Heart left ventricle (tissue), 16 donors: ENCODE results near the gene PTPN3. TPM values are rescaled to one million over a fixed set of nuclear protein-coding genes. Genes with fewer than 3 reads are reported as not detected.

Source experiments
- ATAC-seq, 4 donors: fragments of 200-7000 bp; cut with Tn5 transposase; one replicate each; pipeline ENCODE4 v1.9.1; 2020 to 2022; ENCODE audit warnings: moderate library complexity in 4 of 4, mild to moderate bottlenecking in 3 of 4, moderate number of reproducible peaks in 1 of 4
- DNase-seq, 5 donors: peaks; one replicate each; pipeline ENCODE4 v3.0.0-alpha.2; 2020
- H3K27ac ChIP-seq, 12 donors: fragments of 200-600 bp; sonication (generic) in 4 of 12; one replicate each; pipeline versions ENCODE4 v1.5.0 to v1.8.0; 2016 to 2022; ENCODE audit warnings: mild to moderate bottlenecking in 2 of 12
- H3K27me3 ChIP-seq, 9 donors: fragments of 200-600 bp; sonication (generic) in 2 of 9; one replicate each; pipeline versions ENCODE4 v1.5.1 to v1.8.0; 2016 to 2022; ENCODE audit warnings: mild to moderate bottlenecking in 3 of 9
- H3K36me3 ChIP-seq, 9 donors: fragments of 200-600 bp; sonication (generic) in 2 of 9; one replicate each; pipeline versions ENCODE4 v1.5.0 to v1.8.0; 2018 to 2022; ENCODE audit warnings: mild to moderate bottlenecking in 2 of 9
- H3K4me1 ChIP-seq, 12 donors: fragments of 200-600 bp; sonication (generic) in 4 of 12; one replicate each; pipeline versions ENCODE4 v1.5.0 to v1.8.0; 2016 to 2022; ENCODE audit warnings: mild to moderate bottlenecking in 3 of 12
- H3K4me3 ChIP-seq, 12 donors: fragments of 200-600 bp; sonication (generic) in 4 of 12; one replicate each; pipeline versions ENCODE4 v1.5.0 to v1.8.0; 2017 to 2022; ENCODE audit warnings: mild to moderate bottlenecking in 9 of 12, moderate library complexity in 4 of 12
- H3K9me3 ChIP-seq, 12 donors: fragments of 200-600 bp; sonication (generic) in 4 of 12; one replicate each; pipeline versions ENCODE4 v1.5.0 to v1.8.0; 2016 to 2022; ENCODE audit warnings: mild to moderate bottlenecking in 1 of 12
- CTCF ChIP-seq, 12 donors: fragments of 200-600 bp; sonication (generic) in 4 of 12; IDR thresholded peaks; one replicate each; pipeline versions ENCODE4 v1.5.0 to v1.8.0; 2018 to 2022; ENCODE audit warnings: antibody characterized with exemption in 12 of 12, mild to moderate bottlenecking in 5 of 12
- POLR2A ChIP-seq, 2 donors: fragments of 450-650 bp; IDR thresholded peaks; one replicate each; pipeline ENCODE4 v1.6.1; 2017; ENCODE audit warnings: antibody characterized with exemption in 2 of 2, mild to moderate bottlenecking in 2 of 2, moderate library complexity in 2 of 2
- WGBS, 4 donors: extraction: QIAGEN DNeasy Blood & Tissue Kit in 2 of 4; methylation state at CpG; one replicate each; pipeline versions ENCODE4 v1.1.5 to v1.1.7; 2013 to 2018; 5-methylcytosine and 5-hydroxymethylcytosine counted together
- intact Hi-C, 10 donors: fragments of 100-400 bp; cut with DNase I; formaldehyde crosslinking; loops; one replicate each; pipeline versions ENCODE4 v1.11.1 to v1.14.2; 2022
- polyA plus RNA-seq, 2 donors: library from polyadenylated mRNA; stranded (reverse); fragments of 200-250 nt; gene quantifications; one replicate each; pipeline ENCODE4 v1.2.3, GENCODE V29; 2013
- total RNA-seq, 9 donors: library from RNA; depleted of rRNA in 2 of 9; stranded (reverse); fragments of >200 nt in 2 of 9; fragmentation: NEBNext Ultra II Directional in 3 of 9; extraction: Animal tissue kit (Norgen Biotek cat#: 25700) in 3 of 9; gene quantifications; one replicate each; pipeline versions ENCODE4 v1.1.0 to v1.2.4, GENCODE V29; 2016 to 2023
- donor health status: ischemic (EF 13 %, LVEDD 7.1; RV severe dilation, severe dysfunction).
- donor health status: healthy with polysubstance abuse.
- donor health status: DM: no; HTN: yes; CAD: no.
- donor health status: DM: no; HTN: no; CAD: no.
- donor health status: ischemic (EF 25% LVEDD 6.9; RV normal size, moderate dysfunction).
- donor health status: ischemic (EF 25% LVEDD 5.7; RV mildly dilated, moderate dysfunction).
- donor health status: healthy.
- donor health status: DM: yes; HTN: yes; CAD: no.
- donor health status: ischemic (EF 35%, LVEDD 5.7; RV mildly dilated, moderate dysfunction).
- donor health status: nonischemic (EF 11% LVEDD 7.7; RV severe dilation, severe dysfunction).
- donor health status: DM: yes; HTN: yes; CAD: no.
- donor health status: PGD.
- donor health status: ischemic (EF 29% LVEDD 5.4; RV normal size, mild dysfunction).
- donor health status: nonischemic (EF 23%, LVEDD 6.1; RV moderate dilation, normal function).

PTPN3 gene
- total and polyA plus RNA-seq, 11 donors, result 6.9 to 77.0 (median 51.7) TPM

GRCh38 chr9:109463924-109464625, 34.0 kb downstream of the PTPN3 start:
- H3K36me3 ChIP-seq, result peaks cover 0 to 16% (median 0%) of the 10 kb centered on the region in 9 donors
- intact Hi-C loops, result loop anchor here in 1 of 10 donors (10.0 kb wide), 1 partner anchor 219 kb away; no protein-coding TSS in a partner anchor
- DNase-seq (no peak), ATAC-seq (no peak)
- H3K27ac ChIP-seq, result no peak overlapping the region
- H3K27me3 ChIP-seq, result peaks cover 0 to 21% (median 0%) of the 10 kb centered on the region in 9 donors
- no peak overlapping the region for H3K4me3 ChIP-seq
- no peaks in the 10 kb centered on the region for H3K9me3 ChIP-seq
- no peak for TF ChIP-seq POLR2A (IDR thresholded peaks at IDR 0.05)
- TF ChIP-seq CTCF (IDR thresholded peaks at IDR 0.05), result no peak
- H3K4me1 ChIP-seq, result no peaks in the 10 kb centered on the region
- WGBS, 4 donors, result 85 to 91% (median 89%) methylated on average over 7 of the region's 7 CpGs

- Histone ChIP-seq H3K4me1 (no peaks in the 10 kb centered on the region), H3K27ac (no peak overlapping the region), H3K4me3 (no peak overlapping the region), H3K36me3 (peaks cover 0 to 28% (median 0%) of the 10 kb centered on the region in 9 donors), H3K27me3 (peaks cover 0 to 6% (median 0%) of the 10 kb centered on the region in 9 donors), H3K9me3 (no peaks in the 10 kb centered on the region)
- 85 to 93% (median 91%) methylated on average over 6 of the region's 6 CpGs for WGBS, 4 donors
- ATAC-seq, result no peak
- DNase-seq, result no peak
- intact Hi-C loops, result loop anchor here in 1 of 10 donors (10.0 kb wide), 1 partner anchor 216 kb away; no protein-coding TSS in a partner anchor
- TF ChIP-seq CTCF (IDR thresholded peaks at IDR 0.05), result no peak
- TF ChIP-seq POLR2A (IDR thresholded peaks at IDR 0.05), result no peak
Measured at GRCh38 chr9:109460576-109460975, 37.5 kb downstream of the PTPN3 start.

GRCh38 chr9:109459423-109459822, 38.7 kb downstream of the PTPN3 start:
- no peaks in the 10 kb centered on the region for H3K4me1 ChIP-seq
- TF ChIP-seq POLR2A (IDR thresholded peaks at IDR 0.05) (no peak), CTCF (IDR thresholded peaks at IDR 0.05) (no peak)
- no peak overlapping the region for H3K27ac ChIP-seq
- DNase-seq (no peak), ATAC-seq (no peak)
- no peak overlapping the region for H3K4me3 ChIP-seq
- H3K9me3 ChIP-seq, result no peaks in the 10 kb centered on the region
- H3K36me3 ChIP-seq, result peaks cover 0 to 29% (median 0%) of the 10 kb centered on the region in 9 donors
- intact Hi-C loops, result no loop called here
- H3K27me3 ChIP-seq, result peaks cover 0 to 6% (median 0%) of the 10 kb centered on the region in 9 donors
- 63 to 84% (median 78%) methylated on average over 4 of the region's 4 CpGs for WGBS, 4 donors

GRCh38 chr9:109458453-109459211, 39.5 kb downstream of the PTPN3 start:
- intact Hi-C loops, result no loop called here
- peaks cover 0 to 9% (median 0%) of the 10 kb centered on the region in 9 donors for H3K27me3 ChIP-seq
- DNase-seq (no peak), ATAC-seq (no peak)
- no peak for TF ChIP-seq CTCF (IDR thresholded peaks at IDR 0.05)
- TF ChIP-seq POLR2A (IDR thresholded peaks at IDR 0.05), result no peak
- no peaks in the 10 kb centered on the region for H3K9me3 ChIP-seq
- no peaks in the 10 kb centered on the region for H3K4me1 ChIP-seq
- H3K36me3 ChIP-seq, result peaks cover 0 to 29% (median 0%) of the 10 kb centered on the region in 9 donors
- H3K4me3 ChIP-seq, result no peak overlapping the region
- H3K27ac ChIP-seq, result no peak overlapping the region
- 73 to 79% (median 75%) methylated on average over 8 of the region's 8 CpGs for whole genome bisulfite sequencing, 4 donors
